GM12873 (cell line): Measurements from ENCODE around the gene SAMD11.

Experiments used
- CTCF ChIP-seq: IDR thresholded peaks from 2 replicates; pipeline ENCODE4 v1.5.1; 2012; ENCODE audit warnings: low read depth, mild to moderate bottlenecking, moderate library complexity, low read length, control low read depth; ENCODE audit not compliant: insufficient read depth; ENCODE audit errors: missing control alignments

Gene SAMD11

GRCh38 chr1:905811-906599, 17.7 kb upstream of the SAMD11 start:
- no peak for TF ChIP-seq CTCF

- TF ChIP-seq CTCF: no peak
Observed at GRCh38 chr1:906600-907420, 16.9 kb upstream of the SAMD11 start.

GRCh38 chr1:907611-908451, 15.9 kb upstream of the SAMD11 start:
- TF ChIP-seq CTCF: no peak

- no peak for TF ChIP-seq CTCF
Observed at GRCh38 chr1:908661-909060, 15.1 kb upstream of the SAMD11 start.

GRCh38 chr1:909861-910310, 13.8 kb upstream of the SAMD11 start:
- TF ChIP-seq CTCF: no peak

- TF ChIP-seq CTCF: no peak
Observed at GRCh38 chr1:910311-910880, 13.3 kb upstream of the SAMD11 start.
